Fibroblast of pulmonary artery (primary cell): ENCODE data around the gene YBX2.
"Not testable (repeated sequence)": the region's sequence is repeated elsewhere in the genome, so short reads cannot be mapped to it uniquely, and the experiment has no call there.

ENCODE experiments used
- DNase-seq: peaks from one replicate; pipeline ENCODE4 v3.0.0-alpha.2; 2010; ENCODE audit warnings: low read depth
- H3K4me3 ChIP-seq: replicated peaks from 2 replicates; pipeline ENCODE4 v1.5.1; 2011; ENCODE audit warnings: low read depth, mild to moderate bottlenecking, control low read depth, low read length, moderate library complexity
- TF ChIP-seq, protein P1 (sequence below): IDR thresholded peaks from 2 replicates; pipeline ENCODE4 v1.5.1; 2011; ENCODE audit warnings: mild to moderate bottlenecking, control low read depth, low read length, inconsistent platforms; ENCODE audit errors: missing control alignments

YBX2 gene

DNA sequence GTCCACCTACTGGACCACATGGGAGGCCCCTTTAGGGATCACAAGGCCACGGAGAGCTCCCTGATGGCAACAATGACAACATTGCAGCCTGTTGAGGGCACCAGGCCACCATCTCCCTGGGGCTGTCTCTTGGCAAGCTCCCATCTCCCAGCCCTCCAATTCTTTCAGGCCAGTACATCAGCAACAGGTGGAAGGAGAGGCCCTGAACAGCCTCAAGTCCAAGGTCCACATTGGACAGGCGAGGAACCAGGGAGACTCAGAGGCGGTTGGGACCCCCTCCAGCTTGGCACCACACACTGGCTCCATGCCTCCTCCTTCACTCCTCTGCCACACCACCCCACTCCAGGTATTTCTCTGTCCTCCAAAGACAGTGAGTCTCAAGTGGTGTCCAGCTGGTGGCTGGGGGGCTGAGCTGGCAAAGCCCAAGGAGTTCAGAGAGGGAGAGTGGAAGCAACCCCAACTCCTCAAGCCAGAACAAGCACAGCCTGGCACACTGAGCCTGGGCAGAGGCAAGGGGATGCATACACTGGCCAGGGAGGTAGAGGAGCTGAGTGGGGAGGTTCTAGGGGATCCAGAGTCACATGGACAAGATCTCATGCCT, 40.6 kb upstream of the YBX2 start:
- TF ChIP-seq, protein P1, sequence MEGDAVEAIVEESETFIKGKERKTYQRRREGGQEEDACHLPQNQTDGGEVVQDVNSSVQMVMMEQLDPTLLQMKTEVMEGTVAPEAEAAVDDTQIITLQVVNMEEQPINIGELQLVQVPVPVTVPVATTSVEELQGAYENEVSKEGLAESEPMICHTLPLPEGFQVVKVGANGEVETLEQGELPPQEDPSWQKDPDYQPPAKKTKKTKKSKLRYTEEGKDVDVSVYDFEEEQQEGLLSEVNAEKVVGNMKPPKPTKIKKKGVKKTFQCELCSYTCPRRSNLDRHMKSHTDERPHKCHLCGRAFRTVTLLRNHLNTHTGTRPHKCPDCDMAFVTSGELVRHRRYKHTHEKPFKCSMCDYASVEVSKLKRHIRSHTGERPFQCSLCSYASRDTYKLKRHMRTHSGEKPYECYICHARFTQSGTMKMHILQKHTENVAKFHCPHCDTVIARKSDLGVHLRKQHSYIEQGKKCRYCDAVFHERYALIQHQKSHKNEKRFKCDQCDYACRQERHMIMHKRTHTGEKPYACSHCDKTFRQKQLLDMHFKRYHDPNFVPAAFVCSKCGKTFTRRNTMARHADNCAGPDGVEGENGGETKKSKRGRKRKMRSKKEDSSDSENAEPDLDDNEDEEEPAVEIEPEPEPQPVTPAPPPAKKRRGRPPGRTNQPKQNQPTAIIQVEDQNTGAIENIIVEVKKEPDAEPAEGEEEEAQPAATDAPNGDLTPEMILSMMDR = no peak
- H3K4me3 ChIP-seq = no peak overlapping the region
- DNase-seq = no peak

DNA sequence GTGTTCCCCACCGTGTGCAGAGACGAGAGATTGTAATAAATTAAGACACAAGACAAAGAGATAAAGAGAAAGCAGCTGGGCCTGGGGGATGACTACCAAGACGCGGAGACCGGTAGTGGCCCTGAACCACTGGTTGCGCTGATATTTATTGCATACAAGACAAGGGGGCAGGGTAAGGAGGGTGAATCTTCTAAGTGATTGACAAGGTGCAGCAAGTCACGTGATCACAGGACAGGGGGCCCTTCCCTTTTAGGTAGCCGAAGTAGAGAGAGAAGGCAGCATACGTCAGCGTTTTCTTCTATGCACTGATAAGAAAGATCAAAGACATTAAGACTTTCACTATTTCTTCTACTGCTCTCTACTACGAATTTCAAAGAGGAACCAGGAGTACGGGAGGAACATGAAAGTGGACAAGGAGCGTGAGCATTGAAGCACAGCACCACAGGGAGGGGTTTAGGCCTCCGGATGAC, 38.2 kb upstream of the YBX2 start:
- DNase-seq, H3K4me3 ChIP-seq: not testable (repeated sequence)

DNA sequence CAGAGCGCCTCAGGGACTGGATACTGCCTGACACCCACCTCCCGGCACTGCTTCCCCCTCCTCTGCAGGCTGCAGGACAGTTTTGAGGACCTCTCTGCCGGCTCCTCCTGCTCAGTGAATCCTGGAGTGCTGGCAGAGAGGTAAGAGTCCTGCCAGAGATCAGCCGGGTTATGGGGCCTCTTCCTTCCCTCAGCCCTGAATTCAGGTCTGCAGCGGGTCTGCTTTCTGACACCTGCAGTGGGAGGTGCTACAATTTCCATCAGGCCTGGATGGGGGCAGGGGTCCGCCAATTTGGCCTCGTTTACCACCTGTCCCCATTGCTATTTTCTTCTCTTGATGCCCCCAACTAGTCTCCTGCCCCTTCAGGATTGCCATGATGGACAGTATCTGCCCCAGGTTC, 37.7 kb upstream of the YBX2 start:
- H3K4me3 ChIP-seq = no peak overlapping the region
- DNase-seq = no peak
- TF ChIP-seq, protein P1 = no peak

DNA sequence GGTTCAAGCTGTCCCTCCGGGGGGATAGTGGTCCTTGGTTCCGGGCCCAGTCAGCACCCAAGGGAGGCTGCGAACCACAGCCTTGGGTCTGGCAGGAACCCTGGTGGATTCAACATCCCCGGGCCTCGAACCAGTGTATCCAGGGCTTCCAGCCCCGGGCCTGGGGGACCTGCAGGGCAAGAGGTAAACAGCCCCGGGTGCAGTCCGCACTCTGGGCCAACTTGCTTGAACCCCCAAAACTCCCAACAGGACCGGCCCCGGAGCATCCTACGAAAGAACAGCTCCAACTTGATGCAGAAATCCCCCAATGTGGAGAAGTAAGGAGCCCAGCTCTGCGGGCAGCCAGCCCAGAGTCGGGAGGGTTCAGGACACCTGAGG, 36.2 kb upstream of the YBX2 start:
- no peak for DNase-seq
- TF ChIP-seq, protein P1 = no peak
- H3K4me3 ChIP-seq = peak overlapping the region; percentile 89

DNA sequence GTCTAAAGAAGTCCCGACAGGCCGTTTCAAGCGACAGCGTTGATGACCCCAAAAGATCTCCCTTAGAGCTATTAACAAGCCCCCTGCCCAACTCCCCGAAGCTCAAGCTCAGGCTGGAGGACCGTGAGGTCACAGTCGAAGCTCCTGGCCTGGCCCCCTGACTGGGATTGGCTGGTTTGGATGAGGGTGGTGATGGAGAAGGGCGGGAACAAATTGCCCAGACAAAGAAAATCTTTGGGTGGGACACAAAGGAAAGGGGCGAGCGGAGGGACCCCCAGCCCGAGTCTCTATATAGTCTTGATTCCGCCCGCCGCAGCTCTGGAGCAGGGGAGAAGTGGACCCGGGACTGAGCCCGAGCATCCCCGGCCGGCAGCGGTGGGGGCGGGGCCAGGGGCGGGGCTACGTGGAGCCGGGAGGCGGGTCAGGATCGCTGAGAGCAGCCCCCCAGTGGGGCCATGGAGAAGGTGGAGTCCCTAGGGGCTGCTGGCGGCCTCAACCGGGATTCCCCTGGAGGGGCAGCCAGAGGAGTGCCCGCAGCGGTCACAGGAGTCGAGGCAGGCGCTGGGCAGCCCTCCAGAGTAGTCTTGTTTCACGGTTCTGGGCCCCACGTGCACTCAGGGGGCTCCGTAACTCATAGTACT, 35.7 kb upstream of the YBX2 start:
- peak overlapping the region; percentile 89 for H3K4me3 ChIP-seq
- TF ChIP-seq, protein P1 = no peak
- peak; percentile 77 for DNase-seq

DNA sequence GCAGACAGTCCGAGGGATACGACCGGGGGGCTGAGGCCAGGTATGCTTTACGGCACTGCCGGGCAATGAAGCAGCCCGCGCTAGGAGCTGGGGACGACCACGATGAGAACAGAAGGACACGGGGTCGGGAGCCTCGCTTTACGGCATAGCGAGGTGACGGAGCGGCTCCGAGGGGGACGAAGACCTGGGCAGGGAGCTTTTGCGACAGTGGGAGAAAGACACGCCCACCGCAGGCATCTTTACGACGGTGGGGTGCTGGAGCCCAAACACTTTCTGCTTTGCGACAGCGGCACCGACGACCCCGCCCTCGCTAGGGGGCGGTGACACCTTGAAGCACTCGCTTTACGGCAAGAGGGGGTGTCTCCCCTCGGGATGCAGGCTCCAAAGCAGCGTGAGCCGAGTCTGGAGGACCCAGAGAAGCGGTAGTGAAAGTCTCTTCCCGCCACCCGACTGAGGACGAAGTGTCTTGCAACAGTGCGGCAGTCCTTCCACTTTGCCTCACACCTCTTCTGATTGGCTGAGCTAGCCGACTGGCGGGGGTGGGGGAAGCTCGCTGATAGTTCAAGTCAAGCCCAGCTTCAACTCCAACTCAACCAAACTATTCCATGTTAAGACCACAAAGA, 35.0 kb upstream of the YBX2 start:
- H3K4me3 ChIP-seq = peak overlapping the region; percentile 89
- peak; percentile 99 for DNase-seq

DNA sequence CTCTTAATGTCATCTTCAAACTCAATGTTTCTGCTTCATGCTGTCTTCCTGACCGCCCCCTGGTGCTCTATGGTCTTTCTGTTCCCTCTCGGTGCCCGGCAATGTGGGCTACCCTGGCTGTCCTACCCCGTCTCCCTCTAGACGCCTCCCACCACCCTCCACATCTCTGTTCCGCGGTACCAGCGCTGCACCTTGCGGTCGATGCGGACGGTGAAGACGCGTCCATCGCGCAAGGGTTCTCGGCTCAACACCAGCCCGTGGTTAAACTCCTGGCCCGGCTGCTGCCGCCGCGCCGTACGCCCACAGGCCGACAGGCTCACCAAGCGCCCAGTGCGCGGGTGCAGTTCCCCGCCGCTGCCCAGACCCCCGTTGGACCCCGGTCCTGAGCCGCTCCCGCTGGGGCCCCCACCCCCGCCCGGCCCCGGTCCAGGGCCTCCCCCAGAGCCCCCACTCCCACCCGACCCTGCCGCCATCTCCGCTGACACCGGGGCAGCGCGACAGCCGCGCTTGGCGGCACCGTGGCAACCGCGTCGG, 34.5 kb upstream of the YBX2 start, which contains the start of gene NEURL4:
Gene NEURL4, minus strand, starts transcription at position 496 of the 534 bp plus-strand sequence. Its CDS starts 23 bp downstream, at position 473.
- DNase-seq = no peak
- TF ChIP-seq, protein P1 = peak; percentile 18
- H3K4me3 ChIP-seq = peak within 1 kb of the TSS; percentile 89

More for the DNA sequence above, 35.0 kb upstream of the YBX2 start:
- TF ChIP-seq, protein P1 = no peak
